ENCODE measurements around the gene FAM3D. TPM values are rescaled to one million over a fixed set of nuclear protein-coding genes. Genes with fewer than 3 reads are reported as not detected.
"Not testable (repeated sequence)": the region's sequence is repeated elsewhere in the genome, so short reads cannot be mapped to it uniquely, and the experiment has no call there.

FAM3D gene, protein sequence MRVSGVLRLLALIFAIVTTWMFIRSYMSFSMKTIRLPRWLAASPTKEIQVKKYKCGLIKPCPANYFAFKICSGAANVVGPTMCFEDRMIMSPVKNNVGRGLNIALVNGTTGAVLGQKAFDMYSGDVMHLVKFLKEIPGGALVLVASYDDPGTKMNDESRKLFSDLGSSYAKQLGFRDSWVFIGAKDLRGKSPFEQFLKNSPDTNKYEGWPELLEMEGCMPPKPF
- polyA plus RNA-seq (2013, experiment 1 of 2; ENCODE audit: insufficient read length): not detected
- not detected for polyA plus RNA-seq (2013, experiment 2 of 2; ENCODE audit: insufficient read length)

DNA sequence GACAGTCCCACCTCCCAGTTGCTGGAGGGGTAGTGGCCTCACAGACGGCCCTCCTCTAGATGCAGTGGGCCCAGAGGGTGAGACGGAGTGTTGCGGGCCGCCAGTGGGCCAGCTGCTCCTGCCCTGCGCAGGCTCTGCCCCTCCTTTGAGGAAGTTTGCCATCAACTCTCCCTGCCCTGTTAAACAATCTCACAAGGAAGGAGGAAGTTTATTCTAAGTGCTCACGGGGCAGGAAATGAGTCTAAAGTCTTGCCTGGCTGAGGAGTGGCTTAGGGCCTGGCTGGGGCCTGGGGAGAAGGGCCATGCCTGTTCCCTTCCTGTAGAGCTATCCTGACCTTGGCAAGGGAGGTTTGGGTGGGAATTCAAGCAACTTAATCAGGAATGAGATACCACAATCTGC is at the start of gene FAM3D:
Gene FAM3D (minus strand): TSS at position 92 of the 400 bp plus-strand sequence. CDS start 11,211 bp downstream, outside the sequence.
- DNase-seq: no peak

DNA sequence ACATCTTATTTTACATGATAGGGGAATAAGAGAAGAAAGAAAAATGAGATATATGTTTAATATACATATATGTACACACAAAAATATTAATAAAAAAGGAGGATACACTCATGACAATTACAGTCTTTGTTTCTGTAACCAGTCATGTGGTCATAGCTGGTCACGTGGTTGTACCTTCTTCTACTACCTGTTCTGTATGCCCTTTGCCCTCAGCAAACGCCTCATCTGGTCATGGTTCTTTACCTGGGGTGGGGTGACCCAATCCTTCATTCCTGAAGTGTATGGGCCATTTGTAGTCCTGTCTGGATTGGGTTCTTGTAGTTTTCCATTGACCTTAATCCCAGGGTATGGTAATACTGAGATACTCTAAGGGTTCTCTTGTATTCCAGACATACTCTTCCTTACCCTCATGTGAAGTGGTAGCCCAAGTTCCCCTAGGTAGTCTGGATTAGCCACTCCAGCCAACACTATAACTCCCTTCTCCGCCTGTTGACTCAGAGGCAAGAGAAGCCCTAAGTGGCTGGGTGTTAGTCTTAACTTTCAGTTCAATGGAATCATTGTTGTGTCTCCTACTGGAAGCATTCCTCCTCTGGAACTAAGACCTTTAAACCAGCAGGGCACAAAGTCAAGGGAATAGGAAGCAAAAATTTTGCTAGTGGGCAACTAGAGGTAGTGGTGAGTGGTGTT is 47.3 kb upstream of the FAM3D start:
- DNase-seq: no peak

DNA sequence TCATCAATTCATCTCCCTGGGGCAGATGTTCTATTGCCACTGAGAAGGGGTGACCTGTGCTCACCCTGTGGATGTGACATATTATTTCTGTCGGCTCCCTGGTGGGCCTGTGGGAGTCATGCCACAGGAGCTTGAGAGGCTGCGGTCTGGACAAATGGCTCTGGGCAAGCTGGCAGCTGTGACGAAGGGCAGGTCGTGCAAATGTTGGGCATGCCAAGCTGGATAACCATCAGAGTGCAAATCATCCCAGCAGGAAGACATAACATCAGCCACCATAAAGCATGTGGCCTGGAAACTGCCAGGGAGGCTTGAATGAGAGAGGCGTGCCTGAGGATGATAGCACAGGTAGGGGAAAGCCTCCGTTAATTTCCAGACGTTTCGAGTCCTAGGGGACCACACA is 45.3 kb upstream of the FAM3D start:
- no peak for DNase-seq

DNA sequence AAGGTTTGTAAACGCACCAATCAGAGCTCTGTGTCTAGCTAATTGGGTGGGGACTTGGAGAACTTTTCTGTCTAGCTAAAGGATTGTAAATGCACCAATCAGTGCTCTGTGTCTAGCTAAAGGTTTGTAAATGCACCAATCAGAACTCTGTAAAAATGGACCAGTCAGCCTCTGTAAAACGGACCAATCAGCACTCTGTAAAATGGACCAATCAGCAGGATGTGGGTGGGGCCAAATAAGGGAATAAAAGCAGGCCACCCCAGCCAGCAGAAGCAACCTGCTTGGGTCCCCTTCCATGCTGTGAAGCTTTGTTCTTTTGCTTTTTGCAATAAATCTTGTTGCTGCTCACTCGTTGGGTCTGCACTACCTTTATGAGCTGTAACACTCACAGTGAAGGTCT is 42.4 kb upstream of the FAM3D start:
- not testable (repeated sequence) for DNase-seq

DNA sequence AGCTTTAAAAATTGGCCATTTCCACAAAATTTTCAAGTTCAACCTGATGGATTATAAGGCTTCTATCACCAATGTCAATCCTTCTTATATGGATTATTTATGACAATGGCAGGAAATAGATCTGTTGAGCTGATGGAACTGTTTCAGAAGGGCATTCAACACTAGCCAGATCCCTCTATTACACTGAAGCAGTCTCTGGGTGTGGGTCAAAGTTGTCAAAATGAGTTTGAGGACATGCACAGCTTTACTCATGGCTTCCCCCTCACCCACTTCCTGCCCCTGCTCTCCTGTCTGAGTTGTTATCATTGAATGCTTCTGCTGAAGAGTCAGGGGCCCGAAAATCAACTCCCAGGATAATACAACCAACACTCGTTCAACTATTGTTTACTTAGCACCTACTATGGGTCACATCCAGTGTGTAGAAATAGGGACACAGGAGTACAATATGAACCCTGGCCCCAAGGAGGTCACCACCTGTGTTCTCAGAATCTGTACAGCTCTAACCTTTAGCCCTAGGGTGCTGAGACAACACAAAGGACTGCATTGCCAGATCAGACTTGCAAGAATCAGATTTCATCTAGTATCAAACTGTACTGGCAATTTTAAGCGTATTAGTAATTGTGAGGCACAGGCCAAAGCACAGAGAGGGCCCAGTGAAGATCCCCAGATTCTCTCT is 41.7 kb upstream of the FAM3D start:
- no peak for DNase-seq

DNA sequence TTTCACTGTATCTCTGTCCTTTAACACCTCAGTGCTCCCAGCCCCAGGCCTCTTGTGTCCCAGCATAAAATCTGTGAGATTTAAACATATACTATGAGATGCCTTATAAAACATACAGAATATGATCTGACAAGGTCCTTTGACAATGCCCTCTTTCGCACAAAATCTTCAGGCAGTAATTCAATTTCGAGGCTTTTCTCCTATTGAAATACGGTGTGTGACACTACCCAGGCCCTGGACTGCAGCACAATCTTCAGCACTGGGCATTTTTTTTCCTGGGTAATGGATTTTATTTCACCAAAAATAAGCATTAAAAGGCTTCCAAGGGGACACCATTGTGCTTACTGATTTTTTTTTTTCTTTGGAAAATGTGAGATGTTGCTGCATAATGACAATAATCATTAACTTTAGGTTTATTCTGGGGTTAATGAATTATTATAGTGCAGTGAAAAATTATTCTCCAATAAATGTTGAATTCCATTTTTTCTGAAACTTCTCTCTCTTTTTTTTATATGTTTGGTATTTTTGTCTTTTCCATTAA is 40.9 kb upstream of the FAM3D start:
- no peak for DNase-seq

DNA sequence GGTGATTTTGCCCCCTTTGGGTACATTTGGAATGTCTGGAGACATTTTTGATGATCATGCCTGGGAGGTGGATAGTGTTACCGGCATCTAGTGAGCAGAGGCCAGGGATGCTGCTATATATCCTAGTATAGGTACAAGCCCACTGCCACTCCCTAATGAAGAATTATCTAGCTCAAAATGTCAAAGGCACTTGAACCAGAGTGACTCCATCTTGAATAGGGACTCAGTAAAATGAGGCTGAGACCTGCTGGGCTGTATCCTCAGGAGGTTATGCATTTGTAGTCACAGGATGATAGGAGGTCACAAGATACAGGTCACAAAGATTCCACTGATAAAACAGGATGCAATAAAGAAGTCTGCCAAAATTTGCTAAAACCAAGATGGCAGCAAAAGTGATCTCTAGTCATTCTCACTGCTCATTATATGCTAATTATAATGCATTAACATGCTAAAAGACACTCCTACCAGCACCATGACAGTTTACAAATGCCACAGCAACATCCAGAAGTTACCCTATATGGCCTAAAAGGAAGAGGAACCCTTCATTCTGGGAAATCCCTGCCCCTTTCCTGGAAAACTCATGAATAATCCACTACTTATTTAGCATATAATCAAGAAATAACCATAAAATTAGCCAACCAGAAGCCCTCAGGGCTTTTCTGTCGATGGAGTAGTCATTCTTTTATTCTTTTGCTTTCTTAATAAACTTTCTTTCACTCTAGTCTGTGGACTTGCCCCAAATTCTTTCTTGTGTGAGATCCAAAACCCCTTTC is 40.0 kb upstream of the FAM3D start:
- DNase-seq: no peak

DNA sequence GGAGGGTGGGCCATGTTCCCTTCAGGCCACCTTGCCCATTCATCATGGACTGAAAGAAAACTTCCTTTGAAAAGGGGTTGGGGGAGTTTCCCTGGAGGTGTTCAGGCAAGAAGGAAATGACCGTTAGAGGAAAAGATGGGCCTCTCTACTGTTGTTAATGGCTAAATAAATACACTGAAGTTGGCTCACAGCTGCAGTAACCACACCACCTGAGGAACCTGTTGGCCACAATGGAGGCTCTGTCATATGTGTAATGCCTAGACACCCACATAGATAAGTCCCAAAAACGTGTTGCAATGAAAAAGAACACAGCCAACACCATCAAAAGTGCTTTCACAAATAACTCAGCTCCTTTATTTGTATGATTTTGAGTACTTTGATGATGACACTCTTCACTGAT is 38.2 kb upstream of the FAM3D start:
- no peak for DNase-seq

DNA sequence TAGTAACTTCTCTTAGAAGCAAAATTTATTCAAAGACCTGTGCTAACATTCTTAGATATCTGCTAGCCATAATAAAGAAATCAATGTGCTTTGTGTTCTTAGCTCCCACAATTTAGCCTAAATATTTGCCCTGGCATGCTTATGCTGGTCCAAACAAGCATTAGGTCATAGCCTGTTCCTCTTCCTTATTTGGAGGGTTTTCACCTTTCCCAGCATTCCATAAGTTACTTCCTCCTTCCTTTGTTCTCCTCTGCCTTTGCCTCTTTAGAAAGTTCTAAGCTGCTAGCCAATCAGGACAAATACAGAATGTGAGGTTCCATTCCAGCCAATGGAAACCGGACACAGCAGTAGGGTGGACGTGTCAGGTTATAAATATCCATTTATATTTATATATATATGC is 37.7 kb upstream of the FAM3D start:
- DNase-seq: not testable (repeated sequence)

DNA sequence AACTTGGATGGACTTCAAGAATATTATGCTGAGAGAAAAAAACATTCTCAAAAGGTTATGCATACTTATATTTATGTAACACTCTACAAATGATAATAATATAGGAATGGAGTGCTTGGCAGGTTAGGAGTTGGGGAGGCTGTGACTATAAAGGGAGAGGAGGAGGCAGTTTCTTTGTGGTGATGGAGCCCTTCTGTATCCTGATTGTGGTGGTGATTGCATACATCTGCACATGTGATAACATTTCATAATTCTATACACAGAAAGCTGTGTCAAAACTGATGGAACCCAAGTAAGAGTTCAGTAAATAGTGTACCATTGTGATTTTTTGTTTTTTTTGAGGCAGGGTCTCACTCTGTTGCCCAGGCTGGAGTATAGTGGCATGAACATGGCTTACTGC is 31.7 kb upstream of the FAM3D start:
- no peak for DNase-seq

DNA sequence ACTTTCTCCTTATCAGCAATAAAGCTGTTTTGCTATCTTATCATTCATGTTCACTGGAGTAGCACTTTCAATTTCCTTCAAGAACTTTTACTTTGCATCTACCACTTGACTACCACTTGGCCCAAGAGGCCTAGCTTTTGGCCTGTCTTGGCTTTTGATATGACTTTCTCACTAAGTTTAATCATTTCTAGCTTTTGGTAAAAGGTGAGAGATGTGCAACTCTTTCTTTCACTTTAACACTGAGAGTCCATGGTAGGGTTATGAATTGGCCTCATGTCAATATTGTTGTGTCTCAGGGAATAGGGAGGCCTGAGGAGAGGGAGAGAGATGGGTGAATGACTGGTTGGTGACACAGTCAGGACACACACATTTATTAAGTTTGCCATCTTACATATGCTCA is 31.0 kb upstream of the FAM3D start:
- DNase-seq: no peak

DNA sequence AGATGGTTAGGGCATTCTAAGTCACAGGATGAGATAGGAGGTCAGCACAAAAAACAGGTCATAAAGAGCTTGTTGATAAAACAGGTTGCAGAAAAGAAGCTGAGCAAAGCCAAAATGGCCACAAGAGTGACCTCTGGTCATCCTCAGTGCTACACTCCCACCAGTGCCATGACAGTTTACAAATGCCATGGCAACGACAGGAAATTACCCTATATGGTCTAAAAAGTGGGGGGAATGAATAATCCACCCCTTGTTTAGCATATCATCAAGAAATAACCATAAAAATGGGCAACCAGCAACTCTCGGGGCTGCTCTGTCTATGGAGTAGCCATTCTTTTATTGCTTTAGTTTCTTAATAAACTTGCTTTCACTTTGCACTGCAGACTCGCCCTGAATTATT is 30.2 kb upstream of the FAM3D start:
- DNase-seq: not testable (repeated sequence)

DNA sequence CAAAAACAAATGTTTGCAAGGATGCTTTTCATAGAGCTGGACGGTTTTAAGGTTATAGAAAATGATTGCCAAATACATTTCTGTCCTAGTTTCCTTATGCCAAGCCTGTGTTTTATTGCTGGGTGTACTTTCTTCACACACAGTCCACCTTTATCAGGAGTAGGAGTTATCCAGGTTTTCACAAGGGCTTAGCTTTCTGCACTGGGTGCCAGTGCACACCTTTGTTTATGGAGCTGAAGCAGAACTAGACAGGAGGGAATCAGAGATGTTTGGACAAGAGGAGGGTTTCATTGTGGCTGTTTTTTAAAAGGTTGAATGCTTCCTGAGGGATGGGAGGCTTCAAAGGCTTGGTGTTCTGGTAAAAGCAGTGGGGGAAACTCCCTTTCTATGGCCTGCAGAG is 29.5 kb upstream of the FAM3D start:
- no peak for DNase-seq

DNA sequence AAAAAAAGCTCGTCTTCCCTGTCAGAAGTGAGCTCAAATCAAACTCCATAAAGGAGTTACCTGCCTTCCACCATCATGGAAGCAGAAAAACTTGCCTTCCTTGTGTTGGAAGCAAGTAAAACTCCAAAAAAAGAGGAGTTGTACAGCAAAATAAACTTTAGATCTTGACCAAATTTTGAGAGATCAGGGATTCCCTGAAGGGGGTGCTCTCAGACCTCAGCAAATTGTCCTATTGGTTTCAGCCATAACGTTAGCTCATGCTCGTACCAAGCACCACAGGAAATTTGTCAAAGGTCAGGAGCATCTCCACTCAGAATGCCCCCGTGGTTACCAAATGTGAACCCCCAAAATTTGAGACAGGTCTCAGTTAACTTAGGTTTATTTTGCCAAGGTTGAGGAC is 28.7 kb upstream of the FAM3D start:
- not testable (repeated sequence) for DNase-seq

DNA sequence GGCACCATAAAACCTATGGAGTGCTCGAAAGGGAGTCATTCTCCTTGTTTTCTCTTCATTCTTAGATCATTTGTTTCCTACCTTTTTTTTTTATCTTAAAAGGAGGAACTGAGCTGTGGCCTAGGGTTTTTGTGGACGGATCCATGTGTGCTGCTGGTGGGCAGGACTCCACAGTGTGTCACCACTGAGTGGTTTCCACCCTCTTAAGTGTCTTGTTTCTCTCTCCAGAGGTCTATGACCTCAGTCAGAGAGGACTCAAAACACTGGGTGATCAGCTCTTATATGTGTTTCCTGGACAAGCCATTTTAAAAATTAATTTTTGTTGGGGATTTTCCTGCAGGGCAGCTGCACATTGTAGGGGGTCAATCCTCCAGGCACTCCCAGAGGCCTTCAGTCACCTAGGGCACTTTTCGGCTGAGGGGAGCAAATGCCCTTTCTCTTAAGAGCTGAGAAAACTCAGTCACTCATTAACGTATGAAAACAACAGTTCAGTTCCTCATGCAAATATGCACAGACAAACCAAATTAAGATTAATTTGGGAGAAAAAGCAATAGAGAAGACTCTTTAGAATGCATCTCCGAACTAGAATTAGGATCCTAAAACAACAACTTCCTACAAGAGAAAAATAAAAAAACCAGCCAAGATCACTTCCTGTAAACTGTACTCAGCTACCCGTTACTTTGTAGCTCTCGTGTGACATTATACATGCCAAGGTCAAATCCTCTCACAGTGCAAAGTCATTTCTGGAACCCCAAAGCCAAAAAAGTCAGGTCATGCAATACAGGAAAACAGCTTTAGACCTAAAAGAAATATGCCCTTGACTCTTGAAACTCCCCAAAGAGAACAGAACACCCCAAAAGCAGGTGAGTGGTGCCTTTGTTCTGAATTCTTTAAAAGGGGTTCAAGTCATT is 27.6 kb upstream of the FAM3D start:
- DNase-seq: no peak

DNA sequence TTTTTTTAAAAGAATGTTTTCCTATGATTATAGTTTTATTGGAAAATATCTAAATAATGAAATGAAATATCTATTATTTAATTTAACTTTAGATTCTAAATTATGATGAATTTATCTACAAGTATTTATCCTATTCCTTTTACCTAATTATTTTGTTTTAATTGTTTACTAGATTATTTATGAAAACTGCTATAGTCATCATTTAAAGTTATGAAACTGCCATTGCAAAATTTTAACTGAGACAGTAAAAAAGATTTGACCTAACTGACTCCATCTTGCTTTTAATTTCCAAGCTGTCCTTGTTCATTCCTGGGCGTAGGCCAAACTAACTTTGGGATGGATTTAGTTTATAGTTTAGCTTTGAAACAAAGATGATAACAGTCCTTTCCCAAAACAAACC is 25.9 kb upstream of the FAM3D start:
- DNase-seq: no peak

DNA sequence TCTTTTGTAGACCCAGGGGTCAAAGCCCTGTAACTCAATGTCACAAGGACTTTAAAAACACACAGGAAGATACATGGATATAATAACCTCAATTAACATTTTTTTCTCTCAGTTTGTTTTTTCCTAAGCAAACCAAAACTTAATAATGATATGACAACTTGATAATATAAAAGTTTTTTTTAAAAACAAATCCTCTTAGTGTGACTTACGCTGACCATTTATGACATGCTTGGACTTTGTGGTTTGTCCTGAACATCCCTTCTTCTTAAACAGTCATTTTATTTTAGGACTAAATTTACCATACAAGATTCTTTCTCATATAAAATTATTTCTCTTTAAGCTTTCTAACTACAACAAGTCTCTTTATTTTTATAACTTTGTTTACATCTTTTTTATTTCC is 25.4 kb upstream of the FAM3D start:
- no peak for DNase-seq

DNA sequence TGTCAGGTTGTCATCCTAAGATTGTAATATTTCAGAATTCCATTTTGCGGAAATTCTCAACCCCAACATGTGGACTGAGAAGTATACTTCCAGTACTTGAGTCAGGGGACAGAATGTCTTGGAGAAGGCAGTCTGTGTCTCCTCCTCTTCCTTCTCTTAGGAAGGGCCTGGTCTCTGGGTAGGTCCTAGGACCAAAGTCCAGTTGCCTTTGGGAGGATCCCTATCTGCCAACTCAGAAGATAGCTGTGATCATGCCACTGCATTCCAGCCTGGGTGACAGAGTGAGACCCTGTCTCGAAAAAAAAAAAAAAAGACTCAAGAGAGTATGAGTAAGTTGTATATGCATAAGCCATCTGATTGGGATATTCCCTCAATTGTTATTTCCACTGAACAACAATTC is 23.9 kb upstream of the FAM3D start:
- no peak for DNase-seq

DNA sequence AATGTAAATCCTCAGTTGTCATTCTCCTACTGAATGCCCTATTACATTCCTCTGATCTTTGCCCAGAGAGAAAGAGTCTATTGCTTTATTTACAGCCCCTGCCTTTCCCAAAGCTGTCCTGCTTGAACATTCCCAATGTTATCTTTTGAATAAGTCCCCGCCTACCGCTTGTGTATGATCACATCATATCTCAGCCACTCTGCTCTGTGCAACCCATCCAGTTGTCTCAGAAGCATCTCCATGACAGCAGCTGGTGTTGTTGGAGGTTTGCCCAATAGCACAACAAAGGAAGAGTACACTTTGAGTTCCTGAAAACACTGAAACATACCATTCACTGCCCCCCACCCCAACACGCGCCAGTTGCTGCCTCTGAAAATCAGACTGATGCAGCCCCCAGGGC is 22.0 kb upstream of the FAM3D start:
- DNase-seq: no peak

DNA sequence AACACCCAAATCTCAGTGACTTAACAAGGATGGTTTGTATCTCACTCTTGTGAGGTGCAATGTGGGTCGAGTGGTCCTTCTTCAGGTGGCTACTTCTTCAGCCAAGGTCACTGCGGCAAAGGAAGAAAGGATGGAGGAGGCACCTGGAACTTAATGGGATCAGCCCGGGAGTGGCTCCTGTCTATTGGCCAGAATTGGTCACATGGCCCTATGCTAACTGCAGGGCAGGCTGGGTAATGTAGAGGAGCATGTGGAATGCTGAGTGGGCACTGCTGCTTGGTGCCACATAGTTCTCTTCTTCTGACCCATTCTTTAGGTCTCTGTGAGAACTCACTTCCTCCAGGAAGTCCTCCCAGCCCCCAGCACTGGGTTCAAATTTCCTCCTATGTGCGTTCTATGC is 20.3 kb upstream of the FAM3D start:
- no peak for DNase-seq

DNA sequence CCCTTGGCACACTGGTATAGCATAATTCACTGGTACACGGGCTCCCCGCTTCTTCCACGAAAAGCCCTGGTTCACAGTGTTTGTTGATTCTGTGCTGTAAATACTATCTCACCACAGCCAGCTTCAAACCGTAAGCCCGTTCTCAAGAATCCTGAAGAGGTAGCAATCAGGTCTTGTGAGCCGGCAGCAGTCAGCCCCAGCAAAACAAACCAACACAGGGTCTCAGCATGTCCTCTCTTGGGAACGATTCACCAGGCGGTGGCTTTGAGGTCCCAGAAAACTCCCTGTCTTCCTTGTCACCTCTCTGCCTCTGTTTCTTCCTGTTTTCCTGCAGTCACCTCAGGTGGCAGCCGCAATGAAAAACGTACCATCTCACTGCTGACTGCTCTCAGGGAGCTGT is 19.1 kb upstream of the FAM3D start:
- DNase-seq: no peak

DNA sequence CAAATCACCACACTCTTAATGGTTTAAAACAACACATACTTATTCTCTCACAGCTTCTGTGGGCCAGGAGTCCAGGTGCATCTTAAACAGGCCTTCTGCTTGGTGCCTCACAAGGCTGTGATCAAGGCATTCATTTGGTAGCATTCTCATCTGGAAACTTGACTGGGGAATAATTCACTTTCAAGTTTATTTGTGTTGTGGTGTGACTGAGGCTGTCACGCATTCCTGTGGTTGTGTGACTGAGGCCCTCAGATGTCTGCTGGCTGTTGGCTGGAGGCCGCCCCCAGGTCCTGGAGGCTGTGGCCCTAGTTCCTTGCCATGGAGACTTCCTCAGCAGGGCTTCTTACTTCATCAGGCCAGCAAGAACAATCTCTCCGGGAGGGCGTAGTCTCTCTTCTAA is 16.9 kb upstream of the FAM3D start:
- DNase-seq: peak; percentile 46

All from fibroblast of skin of abdomen (primary cell).